WTC11 (cell line): Measurements from ENCODE around the gene MTG1.

Experiments
- CTCF ChIP-seq: fragments of 200-600 bp; IDR thresholded peaks from 2 replicates; pipeline ENCODE4 v1.8.0; 2022; ENCODE audit warnings: antibody characterized with exemption
- IRF1 ChIP-seq: sonication (generic); formaldehyde crosslinking; IDR thresholded peaks from 2 replicates; pipeline ENCODE4 v1.8.0; 2023; ENCODE audit warnings: missing genetic modification reagents
- NR2C2 ChIP-seq: sonication (generic); formaldehyde crosslinking; IDR thresholded peaks from 2 replicates; pipeline ENCODE4 v1.8.0; 2022; ENCODE audit warnings: mild to moderate bottlenecking, missing genetic modification reagents
- SP1 ChIP-seq: sonication (generic); formaldehyde crosslinking; conservative IDR thresholded peaks from 2 replicates; pipeline ENCODE4 v1.8.1; 2022; ENCODE audit warnings: missing genetic modification reagents
- TCF7 ChIP-seq: sonication (generic); formaldehyde crosslinking; IDR thresholded peaks from 2 replicates; pipeline ENCODE4 v1.8.0; 2022; ENCODE audit warnings: mild to moderate bottlenecking, low read depth, missing genetic modification reagents, moderate library complexity
- TEAD4 ChIP-seq: sonication (generic); formaldehyde crosslinking; IDR thresholded peaks from 2 replicates; pipeline ENCODE4 v1.8.0; 2022; ENCODE audit warnings: mild to moderate bottlenecking, missing genetic modification reagents
- ZBTB21 ChIP-seq: sonication (generic); formaldehyde crosslinking; IDR thresholded peaks from 2 replicates; pipeline ENCODE4 v1.8.1; 2023; ENCODE audit warnings: mild to moderate bottlenecking, missing genetic modification reagents, borderline replicate concordance
- ZNF232 ChIP-seq: sonication (generic); formaldehyde crosslinking; IDR thresholded peaks from 2 replicates; pipeline ENCODE4 v1.8.0; 2022; ENCODE audit warnings: mild to moderate bottlenecking, missing genetic modification reagents
- TF ChIP-seq, protein P1 (sequence below): sonication (generic); formaldehyde crosslinking; IDR thresholded peaks from 2 replicates; pipeline ENCODE4 v1.8.0; 2022; ENCODE audit warnings: mild to moderate bottlenecking, missing genetic modification reagents
- TF ChIP-seq, protein P2 (sequence below): sonication (generic); formaldehyde crosslinking; IDR thresholded peaks from 2 replicates; pipeline ENCODE4 v1.8.1; 2022; ENCODE audit warnings: missing genetic modification reagents, borderline replicate concordance
- TF ChIP-seq, protein P3 (sequence below): sonication (generic); formaldehyde crosslinking; conservative IDR thresholded peaks from 2 replicates; pipeline ENCODE4 v1.8.1; 2023; ENCODE audit warnings: mild to moderate bottlenecking, low read depth, missing genetic modification reagents, moderate library complexity
- TF ChIP-seq, protein P4 (sequence below): sonication (generic); formaldehyde crosslinking; IDR thresholded peaks from 2 replicates; pipeline ENCODE4 v1.8.0; 2022; ENCODE audit warnings: mild to moderate bottlenecking, missing genetic modification reagents

- TF ChIP-seq CTCF (no peak), ZNF232 (no peak), IRF1 (CRISPR knock-in tag) (no peak), NR2C2 (CRISPR knock-in tag) (no peak), TEAD4 (no peak), SP1 (CRISPR knock-in tag) (no peak), ZBTB21 (CRISPR knock-in tag) (no peak), TCF7 (CRISPR knock-in tag) (no peak)
- TF ChIP-seq, protein P1, sequence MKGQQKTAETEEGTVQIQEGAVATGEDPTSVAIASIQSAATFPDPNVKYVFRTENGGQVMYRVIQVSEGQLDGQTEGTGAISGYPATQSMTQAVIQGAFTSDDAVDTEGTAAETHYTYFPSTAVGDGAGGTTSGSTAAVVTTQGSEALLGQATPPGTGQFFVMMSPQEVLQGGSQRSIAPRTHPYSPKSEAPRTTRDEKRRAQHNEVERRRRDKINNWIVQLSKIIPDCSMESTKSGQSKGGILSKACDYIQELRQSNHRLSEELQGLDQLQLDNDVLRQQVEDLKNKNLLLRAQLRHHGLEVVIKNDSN (CRISPR knock-in tag) = no peak
- TF ChIP-seq, protein P2, sequence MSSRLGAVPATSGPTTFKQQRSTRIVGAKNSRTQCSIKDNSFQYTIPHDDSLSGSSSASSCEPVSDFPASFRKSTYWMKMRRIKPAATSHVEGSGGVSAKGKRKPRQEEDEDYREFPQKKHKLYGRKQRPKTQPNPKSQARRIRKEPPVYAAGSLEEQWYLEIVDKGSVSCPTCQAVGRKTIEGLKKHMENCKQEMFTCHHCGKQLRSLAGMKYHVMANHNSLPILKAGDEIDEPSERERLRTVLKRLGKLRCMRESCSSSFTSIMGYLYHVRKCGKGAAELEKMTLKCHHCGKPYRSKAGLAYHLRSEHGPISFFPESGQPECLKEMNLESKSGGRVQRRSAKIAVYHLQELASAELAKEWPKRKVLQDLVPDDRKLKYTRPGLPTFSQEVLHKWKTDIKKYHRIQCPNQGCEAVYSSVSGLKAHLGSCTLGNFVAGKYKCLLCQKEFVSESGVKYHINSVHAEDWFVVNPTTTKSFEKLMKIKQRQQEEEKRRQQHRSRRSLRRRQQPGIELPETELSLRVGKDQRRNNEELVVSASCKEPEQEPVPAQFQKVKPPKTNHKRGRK = no peak
- TF ChIP-seq, protein P3, sequence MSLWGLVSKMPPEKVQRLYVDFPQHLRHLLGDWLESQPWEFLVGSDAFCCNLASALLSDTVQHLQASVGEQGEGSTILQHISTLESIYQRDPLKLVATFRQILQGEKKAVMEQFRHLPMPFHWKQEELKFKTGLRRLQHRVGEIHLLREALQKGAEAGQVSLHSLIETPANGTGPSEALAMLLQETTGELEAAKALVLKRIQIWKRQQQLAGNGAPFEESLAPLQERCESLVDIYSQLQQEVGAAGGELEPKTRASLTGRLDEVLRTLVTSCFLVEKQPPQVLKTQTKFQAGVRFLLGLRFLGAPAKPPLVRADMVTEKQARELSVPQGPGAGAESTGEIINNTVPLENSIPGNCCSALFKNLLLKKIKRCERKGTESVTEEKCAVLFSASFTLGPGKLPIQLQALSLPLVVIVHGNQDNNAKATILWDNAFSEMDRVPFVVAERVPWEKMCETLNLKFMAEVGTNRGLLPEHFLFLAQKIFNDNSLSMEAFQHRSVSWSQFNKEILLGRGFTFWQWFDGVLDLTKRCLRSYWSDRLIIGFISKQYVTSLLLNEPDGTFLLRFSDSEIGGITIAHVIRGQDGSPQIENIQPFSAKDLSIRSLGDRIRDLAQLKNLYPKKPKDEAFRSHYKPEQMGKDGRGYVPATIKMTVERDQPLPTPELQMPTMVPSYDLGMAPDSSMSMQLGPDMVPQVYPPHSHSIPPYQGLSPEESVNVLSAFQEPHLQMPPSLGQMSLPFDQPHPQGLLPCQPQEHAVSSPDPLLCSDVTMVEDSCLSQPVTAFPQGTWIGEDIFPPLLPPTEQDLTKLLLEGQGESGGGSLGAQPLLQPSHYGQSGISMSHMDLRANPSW (CRISPR knock-in tag) = no peak
- TF ChIP-seq, protein P4, sequence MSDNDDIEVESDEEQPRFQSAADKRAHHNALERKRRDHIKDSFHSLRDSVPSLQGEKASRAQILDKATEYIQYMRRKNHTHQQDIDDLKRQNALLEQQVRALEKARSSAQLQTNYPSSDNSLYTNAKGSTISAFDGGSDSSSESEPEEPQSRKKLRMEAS (CRISPR knock-in tag) = no peak
Measured at GRCh38 chr10:133445751-133446708, 52.1 kb downstream of the MTG1 start.
